Liver (tissue), 9 donors: ENCODE measurements around the gene RNF181. TPM values are rescaled to one million over a fixed set of nuclear protein-coding genes. Genes with fewer than 3 reads are reported as not detected.

Source experiments
- DNase-seq: peaks from one replicate; pipeline ENCODE4 v3.0.0-alpha.2; 2017; ENCODE audit warnings: low spot score
- H3K27ac ChIP-seq, 2 donors: one replicate each; pipeline ENCODE4 v1.7.0; 2013; ENCODE audit warnings: inconsistent platforms in 2 of 2, low read length in 2 of 2, control low read depth in 1 of 2, low read depth in 1 of 2, mild to moderate bottlenecking in 1 of 2
- H3K27me3 ChIP-seq, 4 donors: one replicate each; pipeline versions ENCODE4 v1.6.1 to v1.7.0; 2013; ENCODE audit warnings: low read length in 3 of 4, inconsistent platforms in 1 of 4, mild to moderate bottlenecking in 1 of 4, moderate library complexity in 1 of 4; ENCODE audit not compliant: control insufficient read depth in 4 of 4, insufficient read depth in 4 of 4
- H3K36me3 ChIP-seq, 4 donors: one replicate each; pipeline versions ENCODE4 v1.6.1 to v1.7.0; 2013; ENCODE audit warnings: low read length in 3 of 4, mild to moderate bottlenecking in 3 of 4, low read depth in 1 of 4, moderate library complexity in 1 of 4; ENCODE audit not compliant: control insufficient read depth in 4 of 4, insufficient read depth in 3 of 4
- H3K4me1 ChIP-seq, 4 donors: one replicate each; pipeline versions ENCODE4 v1.6.1 to v1.7.0; 2013; ENCODE audit warnings: low read length in 3 of 4, mild to moderate bottlenecking in 3 of 4, moderate library complexity in 1 of 4; ENCODE audit not compliant: control insufficient read depth in 4 of 4, insufficient read depth in 4 of 4
- H3K4me3 ChIP-seq, 3 donors: one replicate each; pipeline versions ENCODE4 v1.6.1 to v1.7.0; 2013; ENCODE audit warnings: low read length in 3 of 3, control low read depth in 1 of 3, low read depth in 1 of 3, mild to moderate bottlenecking in 1 of 3
- H3K9ac ChIP-seq, 2 donors: one replicate each; pipeline ENCODE4 v1.7.0; 2013; ENCODE audit warnings: low read length in 2 of 2, mild to moderate bottlenecking in 2 of 2, moderate library complexity in 2 of 2, control low read depth in 1 of 2, low read depth in 1 of 2
- H3K9me3 ChIP-seq, 4 donors: one replicate each; pipeline versions ENCODE4 v1.6.1 to v1.7.0; 2013; ENCODE audit warnings: low read length in 3 of 4; ENCODE audit not compliant: control insufficient read depth in 4 of 4
- CTCF ChIP-seq: fragments of 150-350 bp; IDR thresholded peaks from 2 replicates; pipeline ENCODE4 v1.5.1; 2017; ENCODE audit warnings: improper control_type of control experiment, low read depth, low read length; ENCODE audit not compliant: missing input control
- EGR1 ChIP-seq, 2 donors: IDR thresholded peaks; 2 replicates each; pipeline ENCODE4 v1.6.1; 2016 to 2018; ENCODE audit warnings: antibody characterized with exemption in 2 of 2, low read depth in 2 of 2
- FOXA1 ChIP-seq: IDR thresholded peaks from 2 replicates; pipeline ENCODE4 v1.6.1; 2016; ENCODE audit warnings: antibody characterized with exemption
- FOXA2 ChIP-seq: IDR thresholded peaks from 2 replicates; pipeline ENCODE4 v1.6.1; 2016; ENCODE audit warnings: antibody characterized with exemption
- GABPA ChIP-seq, 2 donors: IDR thresholded peaks in 1 of 2; conservative IDR thresholded peaks in 1 of 2; 2 replicates each; pipeline ENCODE4 v1.6.1; 2016; ENCODE audit warnings: antibody characterized with exemption in 2 of 2, mild to moderate bottlenecking in 1 of 2, moderate library complexity in 1 of 2
- HNF4A ChIP-seq, 2 donors: conservative IDR thresholded peaks; 2 replicates each; pipeline ENCODE4 v1.6.1; 2016; ENCODE audit warnings: antibody characterized with exemption in 2 of 2, mild to moderate bottlenecking in 2 of 2
- HNF4G ChIP-seq: IDR thresholded peaks from 2 replicates; pipeline ENCODE4 v1.6.1; 2016; ENCODE audit warnings: antibody characterized with exemption
- JUND ChIP-seq, 2 donors: IDR thresholded peaks; 2 replicates each; pipeline ENCODE4 v1.6.1; 2016; ENCODE audit warnings: antibody characterized with exemption in 2 of 2
- NR2F2 ChIP-seq: IDR thresholded peaks from 2 replicates; pipeline ENCODE4 v1.6.1; 2016; ENCODE audit warnings: antibody characterized with exemption
- RAD21 ChIP-seq, 2 donors: IDR thresholded peaks; 2 replicates each; pipeline ENCODE4 v1.6.1; 2016; ENCODE audit warnings: antibody characterized with exemption in 2 of 2, mild to moderate bottlenecking in 2 of 2
- REST ChIP-seq: IDR thresholded peaks from 2 replicates; pipeline ENCODE4 v1.6.1; 2016; ENCODE audit warnings: antibody characterized with exemption, mild to moderate bottlenecking
- RXRA ChIP-seq, 2 donors: IDR thresholded peaks; 2 replicates each; pipeline ENCODE4 v1.6.1; 2017 to 2018; ENCODE audit warnings: antibody characterized with exemption in 2 of 2, mild to moderate bottlenecking in 1 of 2
- SP1 ChIP-seq: IDR thresholded peaks from 2 replicates; pipeline ENCODE4 v1.6.1; 2018; ENCODE audit warnings: antibody characterized with exemption, mild to moderate bottlenecking
- TAF1 ChIP-seq: conservative IDR thresholded peaks from 2 replicates; pipeline ENCODE4 v1.6.1; 2016; ENCODE audit warnings: antibody characterized with exemption, mild to moderate bottlenecking
- YY1 ChIP-seq: IDR thresholded peaks from 2 replicates; pipeline ENCODE4 v1.6.1; 2016; ENCODE audit warnings: antibody characterized with exemption, mild to moderate bottlenecking
- ZBTB33 ChIP-seq: IDR thresholded peaks from 2 replicates; pipeline ENCODE4 v1.6.1; 2016; ENCODE audit warnings: antibody characterized with exemption
- whole genome bisulfite sequencing: extraction: QIAGEN DNeasy Blood & Tissue Kit; methylation state at CpG from one replicate; pipeline ENCODE4 v1.1.7; 2013; 5-methylcytosine and 5-hydroxymethylcytosine counted together
- polyA plus RNA-seq, 2 donors: library from polyadenylated mRNA; stranded (reverse) in 1 of 2; unstranded in 1 of 2; fragments of 200-250 nt in 1 of 2; fragments of >200 nt in 1 of 2; fragmentation: Nextera tagmentation in 1 of 2; extraction: Ambion mirVana in 1 of 2; gene quantifications; one replicate each; pipeline versions ENCODE4 v1.2.1 to v1.2.3, GENCODE V29; 2013 to 2015
- total RNA-seq, 2 donors: library from RNA; depleted of rRNA; stranded (reverse); fragments of >200 nt; gene quantifications; one replicate each; pipeline ENCODE4 v1.2.3, GENCODE V29; 2014
- TF ChIP-seq, protein P1 (sequence below): IDR thresholded peaks from 2 replicates; pipeline ENCODE4 v1.6.1; 2016; ENCODE audit warnings: antibody characterized with exemption
- TF ChIP-seq, protein P2 (sequence below): IDR thresholded peaks from 2 replicates; pipeline ENCODE4 v1.6.1; 2016; ENCODE audit warnings: antibody characterized with exemption
- donor health status: healthy.
- donor health status: healthy.
- donor health status: healthy.
- donor health status: healthy.
- donor health status: healthy.

Gene RNF181
- total and polyA plus RNA-seq, 4 donors: 101 to 195 (median 114) TPM

- no peaks in the 10 kb centered on the region for H3K9me3 ChIP-seq
- WGBS: 93% methylated on average over 5 of the region's 5 CpGs
These were observed 31.4 kb upstream of the RNF181 start for GRCh38 chr2:85564144-85564563.

GRCh38 chr2:85566265-85566664, 29.3 kb upstream of the RNF181 start:
- H3K36me3 ChIP-seq: no peaks in the 10 kb centered on the region
- WGBS: 86% methylated on average over 4 of the region's 4 CpGs
- H3K4me1 ChIP-seq: peaks cover 0 to 2% (median 0%) of the 10 kb centered on the region in 4 donors
- no peak overlapping the region for H3K4me3 ChIP-seq
- no peak overlapping the region for H3K9ac ChIP-seq
- H3K27me3 ChIP-seq: no peaks in the 10 kb centered on the region
- no peak overlapping the region for H3K27ac ChIP-seq
- DNase-seq: no peak
- H3K9me3 ChIP-seq: no peaks in the 10 kb centered on the region
- TF ChIP-seq EGR1 (IDR thresholded peaks at IDR 0.05; ENCODE audit: low read depth in 2 of 2) (no peak), HNF4A (conservative IDR thresholded peaks at IDR 0.05) (no peak), HNF4G (no peak), FOXA1 (no peak), JUND (IDR thresholded peaks at IDR 0.05) (no peak), ZBTB33 (no peak), RXRA (IDR thresholded peaks at IDR 0.05) (no peak), TAF1 (no peak), YY1 (no peak), CTCF (no peak), FOXA2 (no peak), SP1 (no peak), RAD21 (IDR thresholded peaks at IDR 0.05) (no peak), GABPA (IDR thresholded peaks at IDR 0.05 in 1 of 2, conservative IDR thresholded peaks at IDR 0.05 in 1 of 2) (no peak), NR2F2 (no peak)
- TF ChIP-seq, protein P1, sequence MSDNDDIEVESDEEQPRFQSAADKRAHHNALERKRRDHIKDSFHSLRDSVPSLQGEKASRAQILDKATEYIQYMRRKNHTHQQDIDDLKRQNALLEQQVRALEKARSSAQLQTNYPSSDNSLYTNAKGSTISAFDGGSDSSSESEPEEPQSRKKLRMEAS: no peak
- TF ChIP-seq, protein P2, sequence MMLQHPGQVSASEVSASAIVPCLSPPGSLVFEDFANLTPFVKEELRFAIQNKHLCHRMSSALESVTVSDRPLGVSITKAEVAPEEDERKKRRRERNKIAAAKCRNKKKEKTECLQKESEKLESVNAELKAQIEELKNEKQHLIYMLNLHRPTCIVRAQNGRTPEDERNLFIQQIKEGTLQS: no peak

More at GRCh38 chr2:85564144-85564563, 31.4 kb upstream of the RNF181 start:
- Histone ChIP-seq H3K36me3 (no peaks in the 10 kb centered on the region), H3K4me3 (no peak overlapping the region), H3K9ac (no peak overlapping the region), H3K27ac (no peak overlapping the region), H3K27me3 (no peaks in the 10 kb centered on the region), H3K4me1 (peaks cover 2 to 5% (median 5%) of the 10 kb centered on the region in 4 donors)
- DNase-seq: no peak
- TF ChIP-seq GABPA (IDR thresholded peaks at IDR 0.05 in 1 of 2, conservative IDR thresholded peaks at IDR 0.05 in 1 of 2) (no peak), HNF4G (no peak), YY1 (no peak), EGR1 (IDR thresholded peaks at IDR 0.05; ENCODE audit: low read depth in 2 of 2) (no peak), JUND (IDR thresholded peaks at IDR 0.05) (no peak), FOXA1 (no peak), NR2F2 (no peak), FOXA2 (no peak), SP1 (no peak), RAD21 (IDR thresholded peaks at IDR 0.05) (no peak), RXRA (IDR thresholded peaks at IDR 0.05) (no peak), REST (no peak)
- TF ChIP-seq, protein P2: no peak
- TF ChIP-seq, protein P1: no peak
